Left hindlimb (tissue), 1 donor: Measurements from ENCODE around the gene THAP2.

Experiments used
- DNase-seq: peaks from one replicate; pipeline ENCODE4 v3.0.0-alpha.2; 2018

The THAP2 gene

DNA sequence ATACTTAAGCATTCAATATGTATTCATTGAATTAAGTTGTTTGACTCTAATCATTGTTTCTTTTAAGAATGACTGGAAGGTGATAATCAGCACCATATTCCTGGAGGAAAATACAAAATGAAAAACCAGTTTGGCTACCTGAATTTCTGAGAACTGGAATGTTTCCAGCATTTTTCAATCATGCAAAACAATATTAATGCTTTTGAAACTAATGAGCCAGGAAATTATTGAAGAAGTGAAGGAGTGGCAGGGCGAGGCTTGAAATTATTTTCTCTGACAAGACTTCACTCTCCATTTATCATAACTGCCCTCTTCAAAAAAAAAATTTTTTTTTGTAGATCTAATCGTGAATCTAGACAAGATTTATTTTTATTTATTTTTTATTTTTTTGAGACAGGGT lies 40.8 kb downstream of the THAP2 start:
- DNase-seq, result no peak

DNA sequence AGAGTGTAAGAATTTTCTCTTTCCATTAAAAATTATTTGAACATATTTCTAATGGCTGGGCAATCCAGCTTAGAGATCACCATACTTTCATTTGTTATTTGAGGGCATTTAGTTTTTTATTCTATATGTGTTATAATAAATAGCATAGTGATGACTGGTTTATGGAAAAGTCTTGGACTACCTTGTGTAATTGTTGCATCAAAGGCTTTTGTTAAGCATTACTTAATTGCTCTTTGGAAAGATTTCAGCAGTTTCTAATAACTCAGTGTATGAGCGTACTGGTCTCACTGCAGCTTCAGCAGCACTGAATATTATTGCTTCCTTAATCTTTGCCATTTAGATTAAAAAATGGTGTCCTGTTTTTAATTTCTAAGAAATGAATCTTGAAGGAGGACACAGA lies 44.6 kb downstream of the THAP2 start:
- DNase-seq, result no peak

DNA sequence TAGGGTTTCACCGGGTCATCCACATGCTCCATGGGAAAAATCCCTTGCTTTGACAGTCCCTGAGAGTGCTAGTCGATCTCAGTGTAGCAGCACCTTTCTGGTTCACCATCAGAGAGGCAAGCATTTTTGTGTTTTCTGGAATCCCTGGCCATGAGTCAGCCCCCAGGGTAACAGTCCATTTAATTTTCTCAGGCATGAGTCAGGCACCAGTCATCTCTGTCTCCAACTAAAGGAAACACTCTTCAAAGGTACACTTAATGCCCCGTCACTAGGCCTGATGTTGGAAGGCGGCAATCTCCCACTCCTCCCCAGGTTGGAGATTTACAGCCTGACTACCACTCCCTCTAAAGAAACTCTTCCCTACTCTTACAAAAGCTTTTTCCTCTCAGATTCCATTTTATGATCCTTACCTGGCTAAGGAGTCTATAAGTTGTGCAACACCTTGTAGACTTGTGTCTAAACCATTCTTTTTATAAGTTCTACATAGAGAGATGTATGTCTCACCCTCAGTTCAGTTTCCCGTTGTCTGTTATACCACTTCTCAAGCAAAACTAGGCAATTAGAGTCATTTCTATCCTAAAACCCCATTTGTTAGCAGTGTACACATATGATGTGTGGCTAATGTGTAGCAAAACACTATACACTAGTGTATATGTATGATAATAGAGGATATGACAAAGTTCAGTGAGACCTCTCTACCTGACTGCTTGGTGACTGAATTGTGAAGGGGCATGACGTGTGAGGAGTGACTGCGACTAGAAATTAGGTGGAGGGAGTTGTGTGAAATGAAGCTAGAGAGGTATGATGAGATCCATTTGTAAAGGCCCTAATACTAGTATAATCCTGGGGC lies 46.4 kb downstream of the THAP2 start:
- no peak for DNase-seq

DNA sequence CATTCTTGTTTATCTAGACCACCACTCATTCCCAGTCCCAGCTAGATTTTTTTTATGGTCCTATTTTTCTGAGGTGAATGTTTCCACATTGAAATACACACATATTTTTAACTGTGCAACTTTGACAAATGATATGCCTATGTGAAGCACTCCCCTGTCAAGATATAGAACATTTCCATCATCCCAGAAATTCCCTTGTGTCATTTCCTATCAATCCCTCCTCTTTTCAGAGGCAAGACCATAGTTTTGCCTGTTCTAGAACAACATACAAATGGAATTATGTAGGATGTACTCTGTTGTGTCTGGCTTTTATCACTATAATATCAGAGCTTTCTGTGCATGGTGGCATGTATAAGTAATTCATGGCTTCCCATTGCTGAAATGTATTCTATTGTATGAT lies 54.5 kb downstream of the THAP2 start:
- DNase-seq, result no peak

DNA sequence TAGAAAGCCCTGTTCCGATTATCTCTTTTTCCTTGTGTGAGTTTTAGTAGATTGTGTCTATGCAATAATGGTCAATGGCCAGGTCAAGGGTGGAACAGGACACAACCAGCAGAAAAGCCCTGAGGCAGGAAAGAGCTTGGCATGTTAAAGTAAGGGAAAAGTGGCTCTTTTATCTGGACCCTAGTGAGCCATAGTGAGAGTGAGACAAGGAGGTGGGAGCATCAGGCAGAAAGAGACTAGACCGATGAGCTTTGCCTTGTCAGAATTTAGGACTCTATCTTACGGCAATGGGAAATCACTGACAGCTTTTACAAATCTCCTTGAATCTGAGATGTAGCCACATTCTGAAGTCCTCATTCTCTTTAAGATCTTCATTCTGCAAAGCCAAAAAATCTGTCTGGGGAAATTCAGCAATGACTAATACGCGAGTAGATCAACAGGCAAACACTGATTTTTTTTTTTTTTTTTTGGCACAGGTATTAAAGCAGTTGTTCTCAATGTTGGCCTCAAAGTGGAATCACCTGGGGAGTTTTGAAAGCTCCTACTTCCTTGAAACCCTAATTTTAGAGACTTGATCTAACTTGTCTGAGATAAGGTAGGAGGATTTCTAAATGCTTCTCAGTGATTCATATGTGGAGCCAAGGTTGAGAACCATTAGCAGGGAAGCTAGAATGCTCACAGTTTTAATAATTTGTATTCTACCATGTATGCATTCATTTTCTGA lies 55.7 kb downstream of the THAP2 start:
- no peak for DNase-seq

DNA sequence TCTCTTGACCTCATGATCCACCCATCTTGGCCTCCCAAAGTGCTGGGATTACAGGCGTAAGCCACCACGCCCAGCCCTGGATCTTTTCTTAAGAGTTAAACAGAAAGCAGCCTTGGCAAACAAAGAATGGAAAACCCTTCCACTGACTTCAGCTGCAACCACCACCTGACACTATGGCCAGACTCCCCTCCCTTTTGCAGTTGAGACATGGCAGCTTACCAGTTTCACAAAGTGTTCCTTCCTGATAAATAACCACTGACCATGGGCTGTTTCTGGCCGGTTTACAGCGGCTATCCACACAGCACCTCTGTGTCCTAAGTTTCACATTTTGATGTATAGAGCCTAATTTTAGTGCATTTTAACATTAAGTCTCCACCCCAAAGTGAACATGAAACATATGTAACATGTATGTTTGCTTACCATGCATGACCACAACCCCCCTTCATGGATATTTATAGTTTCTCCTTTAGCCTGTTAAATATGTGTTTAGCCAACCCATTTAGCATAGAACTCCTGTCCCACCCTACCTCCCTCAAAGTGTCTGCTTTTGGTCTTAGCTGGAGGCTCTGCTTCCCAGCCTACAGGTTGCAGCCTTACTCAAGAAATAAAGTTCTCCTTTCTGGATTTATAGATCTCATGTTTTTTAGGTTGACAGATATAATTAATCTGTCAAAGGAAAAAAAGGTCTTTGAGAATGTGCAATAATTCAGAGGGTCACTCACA lies 57.8 kb downstream of the THAP2 start:
- no peak for DNase-seq

DNA sequence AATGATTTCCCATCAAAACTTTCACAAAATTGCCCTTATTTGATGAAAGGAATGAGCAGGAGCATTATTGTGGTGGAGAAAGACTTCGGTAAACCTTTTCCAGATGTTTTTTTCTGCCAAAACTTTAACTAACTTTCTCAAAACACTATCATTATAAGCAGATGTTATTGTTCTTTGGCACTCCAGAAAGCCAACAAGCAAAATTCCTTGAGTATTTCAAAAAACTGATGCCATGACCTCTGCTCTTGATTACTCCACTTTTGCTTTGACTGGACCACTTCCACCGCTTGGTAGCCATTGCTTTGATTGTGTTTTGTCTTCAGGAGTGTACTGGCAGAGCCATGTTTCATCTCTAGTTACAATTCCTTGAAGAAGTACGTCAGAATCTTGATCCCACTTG lies 60.9 kb downstream of the THAP2 start:
- no peak for DNase-seq

DNA sequence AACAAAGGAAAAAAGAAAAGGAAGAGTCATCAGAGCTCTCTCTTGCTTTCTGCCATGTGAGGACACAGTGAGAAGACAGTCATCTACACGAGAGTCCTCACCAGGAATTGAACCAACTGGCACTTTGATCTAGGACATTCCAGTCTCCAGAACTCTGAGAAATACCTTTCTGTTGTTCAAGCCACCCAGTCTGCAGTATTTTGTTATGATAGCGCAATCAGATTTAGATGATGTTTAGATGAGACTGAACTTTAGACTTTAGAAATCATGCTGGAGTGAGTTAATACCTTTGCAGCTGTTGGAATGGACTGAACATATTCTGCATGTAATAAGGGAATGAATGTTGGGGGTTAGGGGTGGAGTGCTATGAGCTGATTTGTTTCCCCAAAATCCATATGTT lies 62.4 kb downstream of the THAP2 start:
- DNase-seq, result no peak

DNA sequence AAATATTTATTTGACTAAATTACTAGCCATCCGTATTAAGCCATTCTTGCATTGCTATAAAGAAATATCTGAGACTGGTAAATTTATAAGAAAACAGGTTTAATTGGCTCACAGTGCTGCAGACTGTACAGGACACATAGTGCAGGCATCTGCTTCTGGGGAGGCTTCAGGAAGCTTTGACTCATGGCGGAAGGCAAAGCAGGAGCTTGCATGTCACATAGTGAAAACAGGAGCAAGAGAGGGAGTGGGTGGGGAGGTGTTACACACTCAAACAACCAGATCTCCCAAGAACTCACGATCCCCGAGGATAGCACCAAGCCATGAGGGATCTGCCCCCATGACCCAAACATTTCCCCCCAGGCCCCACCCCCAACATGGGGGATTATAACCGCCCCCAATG lies 63.9 kb downstream of the THAP2 start:
- DNase-seq, result no peak
